NCI-H2029 (cell line): ENCODE data around the gene SMOC2.

Experiments
- DNase-seq: peaks from one replicate; lab custom pipeline; 2025; lab: John Stamatoyannopoulos, UW

SMOC2 gene

GRCh38 chr6:168490757-168491156 is 49.8 kb downstream of the SMOC2 start:
- DNase-seq = no peak

GRCh38 chr6:168493976-168494375 is 53.0 kb downstream of the SMOC2 start:
- DNase-seq = no peak

GRCh38 chr6:168494726-168495125 is 53.7 kb downstream of the SMOC2 start:
- no peak for DNase-seq

DNA sequence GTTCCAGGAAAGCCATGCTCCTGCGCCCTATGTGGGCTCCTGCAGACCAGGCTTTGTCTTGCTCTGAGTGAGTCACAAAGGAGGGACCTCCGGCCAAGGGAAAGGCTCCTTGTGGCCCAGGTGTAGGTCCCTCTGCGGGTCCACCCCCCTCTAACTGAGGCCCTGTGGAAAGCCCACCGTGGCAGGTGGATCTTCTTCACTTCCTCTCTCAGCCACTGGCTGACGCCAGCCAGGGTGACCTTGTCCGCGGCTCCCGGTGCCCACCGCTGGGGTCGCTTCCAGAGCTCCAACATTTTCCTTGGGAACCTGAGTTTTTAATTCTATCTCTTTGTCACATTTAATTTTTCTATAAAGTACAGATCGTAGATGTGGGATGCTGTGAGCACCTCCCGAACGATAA is 54.1 kb downstream of the SMOC2 start:
- no peak for DNase-seq

- no peak for DNase-seq
Measured at GRCh38 chr6:168495636-168496035, 54.7 kb downstream of the SMOC2 start.

- no peak for DNase-seq
Measured at GRCh38 chr6:168496139-168496996, 55.4 kb downstream of the SMOC2 start.

DNA sequence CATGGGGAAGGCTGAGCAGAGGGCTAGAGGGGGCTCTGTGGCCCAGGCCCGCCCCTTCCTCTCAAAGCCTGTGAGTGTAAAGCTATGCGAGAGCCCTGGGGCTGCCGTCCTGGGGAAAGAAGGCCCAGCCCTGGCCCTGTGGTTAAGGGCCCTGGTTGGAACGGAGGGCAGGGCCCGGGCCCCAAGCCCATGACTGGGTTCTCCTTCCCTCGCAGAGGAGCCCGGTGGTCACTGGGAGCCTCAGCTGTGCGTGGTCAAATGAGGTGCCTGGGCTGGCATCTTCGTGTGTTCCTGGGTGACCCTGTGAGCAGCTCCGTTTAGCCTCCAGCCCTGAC is 56.0 kb downstream of the SMOC2 start:
- DNase-seq = no peak

- no peak for DNase-seq
Measured at GRCh38 chr6:168497381-168497780, 56.4 kb downstream of the SMOC2 start.

DNA sequence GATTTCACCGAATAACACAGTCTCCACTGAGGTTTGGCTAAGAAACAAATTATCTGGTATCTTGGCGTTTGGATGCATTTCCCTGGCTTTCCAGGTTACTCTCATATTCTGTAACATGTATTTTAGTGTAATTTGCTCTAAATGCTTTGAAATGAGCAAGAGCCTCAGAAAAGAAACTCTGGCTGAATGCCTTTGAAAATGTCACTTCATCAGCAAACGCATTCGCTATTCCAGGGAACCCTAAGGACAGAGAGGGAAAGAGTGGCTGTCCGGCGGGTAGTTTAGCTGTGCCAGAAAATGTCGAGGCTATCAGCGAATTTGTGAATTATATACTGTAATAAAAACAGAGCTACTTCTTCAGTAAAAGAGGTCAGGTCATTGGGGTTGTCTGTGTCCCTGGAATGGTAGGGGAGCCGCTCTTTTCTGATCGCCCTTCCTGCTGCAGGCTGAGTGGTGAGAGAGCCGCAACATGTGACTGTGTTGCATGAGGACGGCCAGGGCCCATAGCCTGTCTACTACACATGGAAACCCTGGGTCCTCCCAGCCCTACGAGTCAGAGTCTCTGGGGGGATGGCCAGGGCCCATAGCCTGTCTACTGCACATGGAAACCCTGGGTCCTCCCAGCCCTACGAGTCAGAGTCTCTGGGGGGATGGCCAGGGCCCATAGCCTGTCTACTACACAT is 57.3 kb downstream of the SMOC2 start:
- DNase-seq = no peak

GRCh38 chr6:168499045-168499650 is 58.2 kb downstream of the SMOC2 start:
- DNase-seq = no peak

- no peak for DNase-seq
Measured at GRCh38 chr6:168500519-168500918, 59.5 kb downstream of the SMOC2 start.

DNA sequence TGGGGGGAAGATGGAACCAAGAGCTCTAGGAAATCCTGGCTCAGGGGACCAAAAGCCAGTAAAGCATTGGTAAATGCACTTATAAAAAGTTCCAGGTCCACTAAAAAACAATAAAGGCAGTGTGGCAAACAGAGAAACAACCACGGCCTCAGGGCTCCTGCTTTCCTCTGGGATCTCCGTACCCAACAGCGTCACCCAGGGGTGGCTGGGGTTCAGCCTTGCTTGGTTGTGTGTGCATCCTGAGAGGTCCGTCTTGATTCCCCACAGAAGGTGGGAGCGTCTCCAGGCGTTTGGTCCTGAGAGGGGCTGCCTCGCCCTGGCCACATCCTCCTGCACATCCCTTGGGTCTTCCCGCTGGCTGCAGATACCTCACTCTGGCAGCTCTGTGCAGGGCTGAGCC is 60.6 kb downstream of the SMOC2 start:
- DNase-seq = no peak

GRCh38 chr6:168504366-168504765 is 63.4 kb downstream of the SMOC2 start:
- no peak for DNase-seq

DNA sequence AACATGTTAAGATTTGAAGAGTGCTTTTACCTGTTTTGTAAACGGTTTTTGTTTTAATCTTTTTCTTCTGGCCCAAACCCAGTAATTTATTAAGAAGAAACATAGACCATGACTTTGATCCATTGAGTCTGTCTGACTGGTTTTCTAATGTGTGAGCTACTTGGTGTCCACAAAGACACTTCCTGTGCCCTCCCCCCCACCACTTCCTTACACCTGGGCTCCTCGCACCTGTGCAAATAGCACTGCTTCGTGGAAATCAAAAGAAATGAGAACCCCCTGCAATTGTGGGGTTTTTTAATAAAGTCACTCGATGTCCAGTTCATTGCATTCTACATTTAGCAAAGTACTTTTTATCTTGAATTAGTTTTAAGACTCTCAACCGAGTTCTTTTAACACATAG is 65.5 kb downstream of the SMOC2 start:
- peak; percentile 83 for DNase-seq

- no peak for DNase-seq
Measured at GRCh38 chr6:168507297-168507696, 66.3 kb downstream of the SMOC2 start.

DNA sequence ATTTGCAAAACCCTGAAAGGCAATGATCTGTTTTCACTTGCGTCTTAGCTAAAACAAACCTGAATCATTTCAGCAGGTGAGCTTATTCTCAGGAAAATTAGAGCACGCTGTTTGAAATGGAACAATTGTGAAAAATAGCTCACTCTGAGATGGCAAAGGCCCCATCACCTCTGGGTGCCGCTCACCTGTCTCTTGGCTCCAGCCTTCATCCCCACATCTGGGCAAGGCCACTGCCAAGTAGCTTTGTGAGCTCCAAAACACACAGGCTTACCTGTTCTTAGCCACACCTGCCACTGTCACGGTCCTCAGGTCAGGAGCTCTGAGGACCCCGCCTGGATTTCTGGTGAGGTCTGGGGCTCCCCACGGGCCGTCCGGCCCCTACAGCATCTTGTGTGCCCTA is 66.7 kb downstream of the SMOC2 start:
- DNase-seq = no peak

DNA sequence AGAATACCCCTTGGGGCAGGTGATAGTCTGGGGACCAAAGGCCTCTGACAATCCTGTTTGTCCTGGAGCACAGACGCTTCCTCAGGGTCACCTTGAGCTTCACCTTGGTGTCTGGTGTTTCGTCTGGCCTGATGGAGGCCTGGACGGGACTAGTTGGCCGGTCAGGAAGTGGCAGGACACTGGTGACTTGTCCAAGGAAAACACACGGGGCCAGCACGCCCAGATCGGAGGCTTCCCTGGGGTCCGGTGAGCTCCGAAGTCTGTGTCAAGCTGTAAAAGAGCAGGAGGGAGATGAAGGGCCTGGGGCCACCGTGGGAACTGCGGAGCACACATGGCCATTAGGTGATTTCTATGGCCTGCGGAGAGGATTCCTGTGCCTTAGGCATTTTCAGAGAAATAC is 67.9 kb downstream of the SMOC2 start:
- no peak for DNase-seq

- DNase-seq = no peak
Measured at GRCh38 chr6:168513766-168514165, 72.8 kb downstream of the SMOC2 start.

DNA sequence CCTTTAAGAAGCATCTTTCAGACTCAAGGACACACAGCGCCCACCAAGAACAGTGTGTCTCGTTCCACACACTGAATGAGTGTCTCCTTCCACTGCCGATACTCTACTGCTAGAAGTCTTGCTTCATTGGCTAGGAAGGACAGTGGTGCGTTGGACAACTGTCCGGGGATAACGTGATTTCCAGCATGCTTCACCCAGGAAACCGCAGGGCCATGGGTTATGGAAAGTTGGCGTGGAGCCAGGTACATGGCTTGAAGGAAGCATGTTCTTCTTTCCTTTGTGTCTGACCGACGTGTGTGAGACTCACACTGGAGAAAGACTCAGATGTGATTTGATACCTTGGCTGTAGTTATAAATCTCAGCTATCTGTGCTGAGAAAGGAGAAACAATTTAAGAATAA is 73.2 kb downstream of the SMOC2 start:
- peak; percentile 40 for DNase-seq

- DNase-seq = no peak
Measured at GRCh38 chr6:168515376-168515775, 74.4 kb downstream of the SMOC2 start.

GRCh38 chr6:168516944-168517741 is 76.2 kb downstream of the SMOC2 start:
- DNase-seq = no peak

DNA sequence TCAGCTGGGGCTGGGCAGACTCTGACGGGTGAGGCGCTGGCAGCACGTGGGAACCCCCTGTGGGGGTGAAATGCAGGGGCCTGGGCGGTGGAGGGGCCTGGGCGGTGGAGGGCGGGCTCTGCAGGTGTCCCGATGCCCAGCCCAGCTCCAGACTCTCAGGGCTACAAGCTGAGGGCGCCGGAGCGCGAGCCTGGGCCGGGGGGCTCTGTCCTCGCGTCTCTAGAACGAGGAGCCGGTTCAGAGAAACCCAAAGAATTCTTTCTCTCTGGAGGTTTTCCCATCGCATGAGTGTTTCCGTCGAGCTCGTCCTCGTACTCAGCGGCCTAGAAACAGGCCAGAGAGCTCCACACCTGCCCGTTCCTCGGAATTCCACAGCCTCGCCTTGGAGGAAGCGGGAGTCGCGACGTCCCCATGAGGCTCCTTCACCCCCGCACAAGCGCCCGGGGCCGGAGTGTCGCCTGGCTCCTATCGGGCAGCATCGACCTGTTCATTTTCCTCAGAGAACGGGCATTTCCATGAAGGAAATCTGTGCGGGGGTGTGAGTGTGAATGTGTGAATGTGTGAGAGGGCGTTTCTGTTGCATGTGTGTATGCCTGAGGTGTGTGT is 76.9 kb downstream of the SMOC2 start:
- DNase-seq = no peak
